ENCODE measurements around the gene ORC3.
"Not testable (repeated sequence)": the region's sequence is repeated elsewhere in the genome, so short reads cannot be mapped to it uniquely, and the experiment has no call there.

ORC3 gene

DNA sequence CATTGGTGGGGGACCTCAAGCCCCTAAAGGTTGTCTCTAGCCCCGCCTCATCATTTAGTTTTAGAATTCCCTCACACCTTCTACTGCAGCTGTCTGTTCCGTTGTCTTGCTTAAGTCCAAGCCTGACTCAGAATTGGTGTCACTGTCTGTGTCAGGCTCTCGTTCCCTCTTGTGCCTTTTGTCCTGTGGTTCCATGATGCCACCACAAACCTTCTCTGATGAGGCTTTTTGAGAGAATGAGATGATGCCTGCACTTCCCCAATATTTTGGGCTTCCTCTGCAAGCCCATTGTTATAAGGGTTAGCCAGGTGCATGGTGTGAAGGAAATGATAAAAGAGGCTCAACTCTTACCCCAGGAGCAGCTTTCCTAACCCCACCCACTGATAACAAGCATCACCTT, 120.2 kb downstream of the ORC3 start:
- Histone ChIP-seq H3K4me3 (no peak overlapping the region), H3K36me3 (no peaks in the 10 kb centered on the region), H3K4me2 (no peak overlapping the region), H4K20me1 (no peaks in the 10 kb centered on the region), H3K4me1 (peaks cover 0 to 26% (median 0%) of the 10 kb centered on the region in 10 experiments; a peak in 8 of 20 replicates), H3K9me3 (replicated peaks in 1 of 11) (no peaks in the 10 kb centered on the region), H3K9ac (no peak overlapping the region), H3K27ac (no peak overlapping the region), H3K27me3 (no peaks in the 10 kb centered on the region)
- TF ChIP-seq Cebpa-rat (IDR thresholded peaks at IDR 0.05): no peak

DNA sequence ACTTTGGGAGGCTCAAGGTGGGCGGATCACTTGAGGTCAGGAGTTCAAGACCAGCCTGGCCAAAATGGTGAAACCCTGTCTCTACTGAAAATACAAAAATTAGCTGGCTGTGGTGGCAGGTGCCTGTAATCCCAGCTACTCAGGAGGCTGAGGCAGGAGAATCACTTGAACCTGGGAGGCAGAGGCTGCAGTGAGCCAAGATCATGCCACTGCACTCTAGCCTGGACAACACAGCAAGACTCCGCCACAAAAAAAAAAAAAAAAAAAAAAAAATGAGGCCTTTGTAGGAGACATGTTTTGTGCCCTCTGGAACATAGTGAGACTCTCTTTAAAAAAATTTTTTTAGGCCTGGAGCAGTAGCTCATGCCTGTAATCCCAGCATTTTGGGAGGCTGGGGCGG, 122.8 kb downstream of the ORC3 start:
- H3K9me3 ChIP-seq (replicated peaks in 1 of 11); H3K9ac ChIP-seq; H3K4me2 ChIP-seq; H3K27me3 ChIP-seq; H4K20me1 ChIP-seq; H3K36me3 ChIP-seq; H3K27ac ChIP-seq; H3K4me3 ChIP-seq: not testable (repeated sequence)
- peaks cover 0 to 16% (median 0%) of the 10 kb centered on the region in 10 experiments; a peak in 7 of 20 replicates for H3K4me1 ChIP-seq

DNA sequence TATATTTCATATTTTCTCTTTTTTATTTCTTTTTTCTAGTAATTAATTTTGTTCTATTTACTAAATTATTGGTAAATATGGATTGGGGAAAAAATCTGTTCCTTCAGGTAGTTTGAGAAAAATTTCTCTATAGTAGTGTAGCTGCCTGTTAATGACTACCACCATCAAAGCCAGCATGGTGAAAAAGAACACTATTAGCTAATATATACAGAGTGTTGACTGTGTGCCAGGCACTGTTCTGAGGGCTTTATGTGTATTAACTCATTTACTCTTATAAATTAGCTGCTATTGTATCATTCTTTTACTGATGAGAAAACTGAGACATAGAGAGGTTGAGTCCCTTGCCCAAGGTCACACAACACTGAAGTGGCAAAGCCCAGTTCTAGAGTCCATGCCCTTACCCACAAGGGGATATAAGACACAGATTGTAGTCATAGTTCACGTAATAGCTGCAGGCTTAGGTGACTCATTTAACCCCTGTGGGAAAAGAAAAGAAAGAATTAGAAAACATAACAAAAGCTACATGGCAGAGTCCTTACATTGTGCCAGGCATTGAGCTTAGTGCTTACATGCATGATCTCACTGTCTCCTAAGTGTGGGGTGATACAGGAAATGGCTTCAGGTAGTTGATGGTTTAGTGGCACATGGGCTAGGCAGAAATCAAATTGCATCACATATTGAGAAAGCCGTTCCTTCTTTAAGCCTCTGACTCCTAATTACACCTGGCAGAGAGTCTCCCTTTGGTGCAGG, 124.3 kb downstream of the ORC3 start:
- Histone ChIP-seq H3K4me1 (peaks cover 0 to 30% (median 3%) of the 10 kb centered on the region in 10 experiments; a peak in 9 of 20 replicates), H3K27ac (no peak overlapping the region), H3K4me3 (no peak overlapping the region), H3K4me2 (peak overlapping the region in 2 of 11 experiments; percentile 4 to 24; a peak in 1 of 22 replicates), H3K36me3 (no peaks in the 10 kb centered on the region), H3K27me3 (no peaks in the 10 kb centered on the region), H4K20me1 (no peaks in the 10 kb centered on the region), H3K9ac (no peak overlapping the region), H3K9me3 (replicated peaks in 1 of 11) (no peaks in the 10 kb centered on the region)
- no peak for TF ChIP-seq Cebpa-rat (IDR thresholded peaks at IDR 0.05)

Measured in BLaER1 treated with 17β-estradiol and CSF1 and Interleukin-3, amounts not matched to agents 10 nM and 100 nM (cell line).